GM10266 (cell line): ENCODE results near the gene NPBWR2.
A peak's percentile ranks its signal among the peaks of the same experiment; 100 is the strongest.

Source experiments
- DNase-seq: peaks from one replicate; pipeline ENCODE4 v3.0.0; 2012; ENCODE audit errors: extremely low spot score
- CTCF ChIP-seq: IDR thresholded peaks from 2 replicates; pipeline ENCODE4 v1.5.1; 2012; ENCODE audit warnings: mild to moderate bottlenecking, low read depth; ENCODE audit not compliant: control insufficient read depth, insufficient read depth; ENCODE audit errors: missing control alignments

The NPBWR2 gene

GRCh38 chr20:64082820-64083377, 24.5 kb downstream of the NPBWR2 start:
- no peak for DNase-seq
- no peak for TF ChIP-seq CTCF

- no peak for DNase-seq
- TF ChIP-seq CTCF, result no peak
Measured at GRCh38 chr20:64082126-64082731, 25.1 kb downstream of the NPBWR2 start.

- TF ChIP-seq CTCF, result no peak
- DNase-seq, result no peak
Measured at GRCh38 chr20:64081624-64081964, 25.8 kb downstream of the NPBWR2 start.

- TF ChIP-seq CTCF, result no peak
Measured at GRCh38 chr20:64080813-64081623, 26.3 kb downstream of the NPBWR2 start.

GRCh38 chr20:64080013-64080812, 27.2 kb downstream of the NPBWR2 start, which contains the start of gene OPRL1:
Gene OPRL1, plus strand, starts transcription at chr20:64080082. Its CDS starts 12,639 bp downstream, at chr20:64092721.
- no peak for TF ChIP-seq CTCF
- no peak for DNase-seq

More at GRCh38 chr20:64080813-64081623, 26.3 kb downstream of the NPBWR2 start:
- DNase-seq, result no peak

GRCh38 chr20:64079273-64080012, 27.9 kb downstream of the NPBWR2 start, which contains the start of gene RGS19:
Gene RGS19, minus strand, starts transcription at chr20:64079518. Its CDS starts 2,632 bp downstream, at chr20:64076886.
- peak; percentile 97 for DNase-seq
- TF ChIP-seq CTCF, result no peak
